RKO (cell line): ENCODE measurements around the gene FANCI.

Experiments used
- DNase-seq: peaks from one replicate; pipeline ENCODE4 v3.0.0-alpha.2; 2016; ENCODE audit warnings: low spot score

FANCI gene

DNA sequence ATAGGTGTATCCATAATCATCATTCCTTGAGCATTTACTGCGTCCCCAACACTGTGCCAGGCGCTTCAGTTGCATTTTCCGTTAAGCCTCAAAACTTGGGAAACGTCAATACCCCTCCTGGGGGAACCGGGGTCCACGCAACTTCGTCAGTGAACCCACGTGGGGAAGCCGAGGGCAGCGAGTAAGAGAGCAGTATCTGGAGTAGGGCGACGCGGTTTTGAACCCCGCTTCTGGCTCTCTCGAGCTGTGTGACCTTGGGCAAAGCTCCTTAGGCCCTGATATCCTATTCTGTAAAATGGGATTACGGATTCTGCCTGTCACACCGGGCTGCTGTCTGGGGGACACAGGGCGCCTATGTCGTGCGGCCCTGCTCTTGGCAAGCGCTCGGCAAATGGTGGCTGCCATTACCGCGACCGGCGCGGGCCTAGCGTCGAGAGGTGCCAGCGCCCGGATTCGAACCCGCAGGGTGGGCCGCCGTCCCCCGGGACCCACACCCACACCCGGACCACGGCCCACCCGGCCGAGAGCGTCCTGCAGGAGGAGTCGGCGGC is 90.3 kb downstream of the FANCI start:
- no peak for DNase-seq

GRCh38 chr15:89334510-89335297 is 90.9 kb downstream of the FANCI start, which contains the start of gene POLG:
TSS of gene POLG (minus strand) at chr15:89334824. CDS start at chr15:89333754, 1,070 bp downstream.
- DNase-seq, result peak; percentile 98

DNA sequence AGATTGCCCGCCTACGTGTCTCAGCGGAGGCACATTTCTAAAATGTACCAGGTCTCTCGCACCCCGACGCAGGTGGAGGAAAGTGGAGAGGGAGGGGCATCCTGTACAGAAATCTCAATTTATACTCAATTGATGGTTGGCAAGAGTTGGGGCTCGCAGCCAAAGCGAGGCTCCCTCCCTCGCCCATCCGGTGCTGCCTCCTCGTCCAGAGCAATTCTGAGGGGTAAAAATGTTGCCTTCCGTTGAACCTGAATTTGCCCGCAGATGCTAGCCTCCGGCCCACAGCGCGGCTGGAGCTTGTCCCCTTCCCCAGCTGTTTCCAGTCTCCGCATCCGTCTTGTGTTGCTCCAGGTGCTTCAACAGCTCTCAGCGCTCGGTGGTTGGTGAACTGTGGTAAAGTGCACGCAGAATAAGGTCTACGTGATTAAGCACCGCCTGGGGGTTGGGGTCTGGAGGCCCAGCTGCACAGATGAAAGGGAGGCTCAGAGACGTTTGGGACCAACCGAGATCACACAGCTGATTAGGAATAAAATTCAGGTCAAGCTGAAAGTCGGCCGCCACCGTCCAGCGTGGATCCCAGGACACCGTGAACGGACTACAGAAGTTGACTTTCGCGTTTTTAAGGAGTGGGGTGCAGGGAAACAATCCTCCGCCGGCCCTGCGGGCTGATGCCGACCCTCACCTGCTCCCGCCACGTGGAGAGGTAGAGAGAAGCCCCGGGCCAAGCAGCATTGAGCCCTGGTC is 91.7 kb downstream of the FANCI start:
- DNase-seq, result no peak

GRCh38 chr15:89338036-89338435 is 94.3 kb downstream of the FANCI start:
- DNase-seq, result peak; percentile 29

DNA sequence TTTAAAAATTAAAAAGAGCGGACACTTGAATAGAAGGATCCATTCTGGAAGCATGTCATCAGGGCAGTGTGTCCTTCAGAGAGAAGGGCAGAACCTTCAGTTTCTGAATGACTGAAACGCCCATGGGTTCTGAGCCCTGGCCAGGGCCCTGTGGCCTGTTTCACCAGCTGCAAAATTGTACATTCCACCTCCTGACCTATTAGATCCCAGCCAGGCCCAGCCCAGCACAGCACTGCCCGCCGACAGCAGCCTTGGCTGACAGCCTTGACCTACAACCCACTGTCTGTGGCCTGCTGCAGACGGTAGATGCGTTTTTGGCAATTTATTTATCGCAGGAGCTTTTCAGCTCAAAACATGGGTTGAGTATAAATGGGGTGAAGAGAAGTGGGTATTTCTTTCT is 96.8 kb downstream of the FANCI start:
- no peak for DNase-seq

GRCh38 chr15:89341316-89342005 is 97.7 kb downstream of the FANCI start:
- DNase-seq, result no peak

DNA sequence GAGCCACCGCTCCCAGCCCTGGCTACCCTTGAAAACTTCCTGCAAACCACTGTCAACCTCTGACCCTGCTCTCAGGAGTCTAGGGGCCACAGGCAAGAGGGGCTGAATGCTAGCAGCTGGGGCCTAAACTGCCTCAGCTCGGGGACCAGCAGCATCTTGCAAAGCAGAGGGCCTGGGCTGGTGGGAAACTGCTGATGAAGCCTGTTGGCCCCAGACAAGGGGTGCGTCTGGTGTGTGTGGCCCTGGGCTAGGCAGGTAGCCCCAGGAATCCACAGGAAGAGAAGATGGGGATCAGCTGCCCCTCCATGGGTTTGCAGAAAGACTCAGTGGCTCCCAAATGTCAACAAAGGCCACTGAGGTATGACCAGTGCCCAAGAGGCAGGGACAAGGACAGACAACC is 99.1 kb downstream of the FANCI start:
- no peak for DNase-seq

GRCh38 chr15:89345248-89345647 is 101.5 kb downstream of the FANCI start:
- DNase-seq, result no peak

DNA sequence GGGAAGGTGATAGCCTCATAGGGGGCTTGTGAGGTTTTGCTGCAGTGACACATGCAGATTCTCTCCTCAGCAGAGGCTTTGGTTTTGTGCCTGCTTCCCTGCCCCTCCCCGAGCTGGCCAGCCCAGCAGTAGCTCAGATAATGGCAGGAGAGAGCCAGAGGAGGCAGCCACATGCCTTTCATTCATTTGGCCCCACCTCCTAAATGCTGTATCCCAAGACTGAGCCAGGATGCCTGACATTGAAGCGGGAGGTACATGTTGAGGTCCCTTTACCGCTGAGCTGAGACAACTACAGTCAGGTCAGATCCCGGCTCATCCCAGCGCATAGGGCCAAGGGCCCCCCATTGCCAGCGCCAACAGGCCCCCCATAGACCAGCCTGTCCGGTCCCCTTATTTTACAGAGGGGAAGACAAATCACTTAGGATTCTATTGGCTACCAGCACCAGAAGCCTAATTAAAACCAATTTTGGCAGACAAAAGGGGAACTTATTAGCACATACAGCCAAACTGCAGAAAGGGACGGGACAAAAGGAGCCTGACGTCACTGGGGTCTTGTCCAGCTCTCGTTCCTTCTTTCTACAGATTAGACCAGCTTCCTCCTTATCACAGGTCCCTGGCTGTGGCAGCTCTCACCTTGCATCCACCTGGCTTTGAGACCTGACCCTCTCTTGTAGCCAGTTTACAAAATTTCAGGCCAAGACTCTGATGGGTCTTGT is 102.9 kb downstream of the FANCI start:
- no peak for DNase-seq

GRCh38 chr15:89349206-89349558 is 105.4 kb downstream of the FANCI start:
- DNase-seq, result no peak

- no peak for DNase-seq
Measured at GRCh38 chr15:89352476-89352875, 108.7 kb downstream of the FANCI start.

- DNase-seq, result no peak
Measured at GRCh38 chr15:89353991-89354390, 110.2 kb downstream of the FANCI start.

GRCh38 chr15:89356634-89357298 is 113.0 kb downstream of the FANCI start:
- DNase-seq, result peak; percentile 46

DNA sequence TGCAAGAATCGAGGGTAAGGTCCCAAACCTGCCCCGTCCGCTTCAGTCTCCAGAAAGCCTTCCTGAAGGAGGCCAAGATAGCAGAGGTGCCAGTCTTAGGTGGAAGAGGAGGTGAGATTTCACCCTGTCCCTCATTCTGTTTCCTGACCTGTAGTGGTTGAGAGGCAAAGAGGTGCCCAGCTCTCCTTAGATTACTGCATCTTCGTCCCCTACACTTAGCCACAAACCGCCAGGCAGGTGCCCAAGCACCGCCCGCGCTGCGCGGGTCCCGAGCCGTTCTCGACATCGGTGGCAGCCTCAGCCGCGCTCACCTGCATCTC is 114.6 kb downstream of the FANCI start:
- DNase-seq, result no peak

DNA sequence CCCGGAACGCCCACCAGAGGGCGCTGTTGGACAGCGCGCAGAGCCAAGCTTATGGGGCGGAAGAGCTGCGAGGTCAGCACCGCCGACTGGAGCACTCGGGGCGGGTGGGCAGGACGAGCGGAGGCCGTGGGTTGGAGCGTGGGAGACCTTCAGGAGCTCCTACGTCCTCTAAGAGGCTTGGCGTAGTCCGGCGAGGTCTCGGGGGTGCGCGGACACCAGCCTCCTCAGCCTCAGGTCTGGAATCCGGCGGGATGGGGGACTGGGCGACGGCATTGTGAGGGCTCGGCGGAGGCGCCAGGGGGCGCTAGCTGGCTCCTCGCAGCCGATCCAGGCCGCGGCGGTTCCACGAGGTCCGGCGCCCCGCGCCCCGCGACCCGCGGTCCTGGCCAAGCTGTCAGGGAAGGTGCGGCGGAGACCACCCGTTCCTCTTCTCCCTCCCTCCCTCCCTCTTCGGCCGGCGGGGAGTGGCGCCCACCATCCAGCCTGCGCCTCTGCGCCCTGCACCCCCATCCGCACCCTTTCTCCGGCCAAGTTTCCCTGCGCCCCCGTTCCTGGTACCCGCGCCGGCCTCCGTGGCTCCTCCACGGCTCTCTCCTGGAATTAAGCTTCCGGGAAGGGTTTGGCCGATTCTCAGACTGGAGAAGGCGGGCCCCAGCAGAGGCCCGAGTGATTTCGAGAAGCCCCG is 115.1 kb downstream of the FANCI start:
- DNase-seq, result peak; percentile 77

DNA sequence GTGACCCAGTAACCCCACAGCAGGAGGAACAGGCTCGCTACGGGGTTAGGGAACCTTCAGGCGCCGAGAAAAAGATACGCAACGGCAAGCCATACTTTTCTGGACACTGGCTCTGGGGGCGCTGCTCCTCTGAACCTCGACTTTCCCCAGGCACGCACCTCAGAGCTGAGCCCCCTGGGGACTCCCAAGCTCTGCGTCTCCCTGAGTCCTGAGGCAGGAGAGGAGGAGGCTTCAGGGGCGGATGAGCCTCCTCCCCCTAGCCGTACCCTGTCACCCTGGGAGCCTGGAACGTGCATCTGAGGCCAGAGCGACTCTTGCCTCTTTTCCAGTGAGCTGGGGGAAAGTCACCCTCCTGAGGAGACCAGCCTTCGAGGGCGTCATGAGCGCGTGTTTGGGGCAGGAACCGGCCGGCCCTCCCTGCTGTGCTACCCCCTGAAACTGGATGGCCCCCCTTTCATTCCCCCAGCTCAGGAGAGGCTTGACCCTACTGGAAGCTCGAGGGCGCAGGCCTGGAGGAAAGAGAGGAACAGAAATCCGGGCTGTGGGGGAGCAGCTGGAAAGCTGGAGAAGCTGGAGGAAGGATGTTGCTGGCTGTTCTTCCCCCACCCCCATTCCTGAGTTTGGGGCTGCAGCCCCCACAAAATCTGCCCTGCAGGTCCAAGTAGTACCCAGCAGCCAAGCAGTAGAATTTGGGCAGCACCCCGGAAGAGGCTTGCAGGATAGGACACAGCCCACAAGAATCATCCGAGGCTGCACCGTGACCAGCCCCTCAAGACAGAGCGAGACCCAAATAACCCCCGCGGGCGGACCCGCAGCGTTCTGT is 115.9 kb downstream of the FANCI start:
- no peak for DNase-seq

DNA sequence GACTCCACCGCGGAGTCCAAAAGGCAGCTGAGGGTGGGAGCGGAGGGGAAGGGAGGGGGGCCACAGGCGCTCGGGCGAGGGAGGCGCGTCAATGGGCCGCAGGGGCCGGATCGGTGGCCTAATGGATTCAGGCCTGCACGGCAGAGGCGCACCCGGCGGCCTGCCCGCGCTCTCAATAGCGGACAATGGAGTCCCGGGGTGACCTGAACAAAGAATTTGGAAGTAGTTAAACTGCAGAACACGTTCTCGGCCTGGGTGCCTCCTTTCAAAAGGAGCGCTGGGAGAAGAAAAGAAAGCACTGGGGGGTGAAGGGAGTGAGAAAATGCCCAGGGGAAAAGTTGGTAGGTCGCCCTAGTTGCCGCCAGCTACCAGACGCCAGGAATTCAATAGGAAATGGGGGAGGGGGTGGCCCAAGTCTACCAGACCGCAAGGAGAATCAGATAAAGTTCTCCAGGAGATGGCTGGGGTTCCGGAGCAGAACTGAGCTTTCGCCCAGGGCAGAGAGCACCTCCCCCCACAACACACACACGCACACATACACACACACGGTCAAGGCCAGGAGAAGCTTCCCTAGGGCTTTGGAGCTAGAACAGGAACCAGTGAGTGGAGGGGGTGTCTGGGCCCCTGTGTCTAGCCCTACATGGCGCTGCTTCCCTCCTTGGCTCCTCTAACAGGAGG is 116.7 kb downstream of the FANCI start:
- no peak for DNase-seq

DNA sequence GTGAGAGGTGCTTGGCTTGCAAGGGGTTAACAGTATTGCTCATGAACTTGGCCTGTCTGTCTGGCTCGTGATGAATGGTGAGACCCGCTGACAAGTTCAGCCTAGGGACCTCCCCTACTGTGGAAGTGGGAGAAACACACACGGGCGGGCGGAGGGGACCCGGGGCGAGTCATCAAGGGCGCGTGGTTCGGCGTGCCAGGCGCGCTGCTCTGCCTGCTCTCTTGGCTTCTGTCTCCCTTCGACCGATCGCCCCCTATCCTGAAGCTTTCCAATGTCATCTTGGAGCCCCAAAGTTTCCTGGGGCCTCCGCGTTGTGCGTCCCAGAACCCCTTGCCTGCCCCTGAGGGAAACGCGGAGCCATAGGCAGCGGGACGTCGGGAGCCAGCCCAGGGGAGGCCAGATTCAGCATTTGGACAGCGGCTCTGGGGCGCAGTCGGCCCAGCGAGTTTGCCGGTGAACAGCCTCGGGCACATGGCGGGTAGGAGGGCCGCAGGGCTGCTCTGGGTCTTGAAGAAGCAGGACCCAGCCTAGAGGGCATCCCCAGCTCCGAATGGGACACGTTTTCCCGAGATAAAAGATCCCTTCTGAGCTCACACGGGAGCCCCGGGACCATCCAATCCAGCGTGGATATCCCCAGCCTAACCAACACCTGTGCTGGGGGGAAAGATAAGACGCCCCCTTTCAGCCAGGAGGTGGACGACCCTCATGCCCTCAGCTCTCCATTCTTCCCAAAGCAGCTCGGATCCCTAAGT is 117.8 kb downstream of the FANCI start:
- DNase-seq, result peak; percentile 56
